ENCODE measurements around the gene IL4R. TPM values are rescaled to one million over a fixed set of nuclear protein-coding genes. Genes with fewer than 3 reads are reported as not detected.

Gene IL4R
- total and polyA plus RNA-seq, 2 of the 13 experiments (the other 11 are each of a cell fraction or from before 2014, with no cell fraction given) = 15.9 to 49.6 TPM

DNA sequence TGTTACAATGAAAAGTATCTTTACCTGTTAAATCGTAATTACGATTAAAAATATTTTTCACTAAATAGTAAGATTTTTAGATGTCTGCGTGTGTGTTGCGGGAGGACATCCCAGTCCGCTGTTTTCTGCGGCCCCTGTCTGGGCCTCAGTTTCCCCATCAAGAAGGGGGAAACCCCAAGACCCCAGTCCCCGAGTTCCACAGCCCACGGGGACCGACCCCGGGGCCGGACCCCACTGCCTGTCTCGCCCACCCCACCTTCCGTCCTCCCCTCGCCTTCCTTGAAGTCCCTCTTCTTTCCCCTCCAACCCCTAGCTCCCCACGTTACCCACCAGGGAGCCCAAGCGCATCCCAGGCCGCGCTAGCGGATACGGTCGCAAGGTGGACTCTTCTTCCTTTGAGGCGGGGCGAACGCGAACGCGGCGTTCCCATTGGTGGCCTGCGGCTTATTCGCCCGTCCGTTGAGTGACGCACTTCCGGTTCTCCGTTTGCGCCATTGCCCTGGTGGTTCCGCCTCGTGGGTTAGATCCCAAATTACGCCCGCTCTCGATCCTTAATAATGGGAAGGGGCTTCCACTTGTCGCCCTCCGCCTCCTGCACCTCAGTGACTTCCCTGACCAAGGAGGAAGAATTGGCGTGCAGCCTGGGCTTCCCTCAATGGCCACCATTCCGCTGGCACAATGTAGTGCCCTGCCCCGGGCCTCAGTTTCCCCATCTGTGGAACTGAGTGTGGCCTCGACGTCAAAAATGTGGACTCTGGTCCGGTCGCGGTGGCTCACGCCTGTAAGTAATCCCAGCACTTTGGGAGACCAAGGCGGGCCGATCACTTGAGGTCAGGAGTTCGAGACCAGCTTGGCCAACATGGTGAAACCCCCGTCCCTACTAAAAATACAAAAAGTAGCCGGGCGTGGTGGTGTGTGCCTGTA, 45.1 kb upstream of the IL4R start, which contains the start of gene NSMCE1 (continued):
- TF ChIP-seq ZNF775 (CRISPR knock-in tag; IDR thresholded peaks at IDR 0.05; ENCODE audit: borderline replicate concordance) = peak; percentile 25; the same call in 1 of the 2 replicates
- TF ChIP-seq ZNF292 (CRISPR knock-in tag; IDR thresholded peaks at IDR 0.05; ENCODE audit: borderline replicate concordance, low read depth) = no peak
- TF ChIP-seq AGO1 (IDR thresholded peaks at IDR 0.05; ENCODE audit: low read depth, low read length, poor library complexity, severe bottlenecking) = peak; percentile 72
- no peak for TF ChIP-seq ESRRA (CRISPR knock-in tag; IDR thresholded peaks at IDR 0.05; ENCODE audit: low read depth)
- 0 out of 2 replicates have a peak, but pooled peaks have one; percentile 22 for TF ChIP-seq ZNF780A (CRISPR knock-in tag; IDR thresholded peaks at IDR 0.05)
- TF ChIP-seq JARID2 (CRISPR knock-in tag; IDR thresholded peaks at IDR 0.05; ENCODE audit: insufficient replicate concordance) = peak; percentile 50
- TF ChIP-seq, protein P1, sequence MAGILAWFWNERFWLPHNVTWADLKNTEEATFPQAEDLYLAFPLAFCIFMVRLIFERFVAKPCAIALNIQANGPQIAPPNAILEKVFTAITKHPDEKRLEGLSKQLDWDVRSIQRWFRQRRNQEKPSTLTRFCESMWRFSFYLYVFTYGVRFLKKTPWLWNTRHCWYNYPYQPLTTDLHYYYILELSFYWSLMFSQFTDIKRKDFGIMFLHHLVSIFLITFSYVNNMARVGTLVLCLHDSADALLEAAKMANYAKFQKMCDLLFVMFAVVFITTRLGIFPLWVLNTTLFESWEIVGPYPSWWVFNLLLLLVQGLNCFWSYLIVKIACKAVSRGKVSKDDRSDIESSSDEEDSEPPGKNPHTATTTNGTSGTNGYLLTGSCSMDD (CRISPR knock-in tag; IDR thresholded peaks at IDR 0.05) = 0 out of 2 replicates have a peak, but pooled peaks have one; percentile 69
- peak; percentile 51; the same call in 1 of the 2 replicates for TF ChIP-seq ZNF232 (CRISPR knock-in tag; IDR thresholded peaks at IDR 0.05; ENCODE audit: borderline replicate concordance)
- TF ChIP-seq GABPB1 (CRISPR knock-in tag; IDR thresholded peaks at IDR 0.05) = peak; percentile 99

Data from HepG2 (cell line).